ENCODE data around the gene HDAC4. TPM values are rescaled to one million over a fixed set of nuclear protein-coding genes. Genes with fewer than 3 reads are reported as not detected.
A peak's percentile ranks its signal among the peaks of the same experiment; 100 is the strongest.

HDAC4 gene
- total and polyA plus RNA-seq, 3 donors from 2014 or later: 29.0 to 67.5 (median 58.7) TPM

DNA sequence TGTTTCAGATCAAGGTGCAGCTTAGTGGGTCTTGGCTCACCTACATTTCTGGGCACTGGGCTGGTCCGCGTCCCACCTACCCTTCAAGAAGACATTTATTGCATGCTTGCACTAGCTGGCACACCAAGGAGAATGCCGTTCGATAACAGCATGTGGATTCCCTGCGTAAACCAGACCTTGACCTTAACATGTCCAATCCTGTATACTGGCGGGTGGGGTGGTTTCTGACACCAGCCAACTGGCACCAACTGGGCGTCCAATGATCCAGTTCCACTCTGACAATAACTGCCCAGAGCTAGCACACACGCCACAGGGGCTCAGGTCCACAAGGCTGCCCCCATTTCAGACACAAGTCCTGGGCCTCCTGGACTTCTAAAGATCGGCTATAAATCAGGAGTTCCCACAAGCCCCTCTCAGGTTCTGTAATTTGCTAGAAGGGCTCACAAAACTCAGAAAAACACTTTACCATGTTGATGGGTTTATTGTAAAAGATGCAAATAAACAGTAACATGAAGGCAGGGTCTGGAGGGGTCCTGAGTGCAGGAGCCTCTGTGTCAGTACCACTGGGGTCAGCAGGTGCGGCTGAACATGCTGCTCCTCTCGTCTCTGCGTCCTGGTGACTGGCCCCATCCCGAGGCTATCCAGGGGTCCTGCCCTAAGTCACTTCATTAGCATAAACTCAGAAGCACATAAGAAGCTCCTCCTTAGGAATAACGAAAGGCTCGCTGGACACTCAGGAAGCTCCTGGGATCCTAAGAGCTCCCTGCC, 161.8 kb downstream of the HDAC4 start:
- intact Hi-C loops (cut with DNase I; ENCODE audit: low total_unique reads): no loop called here
- Histone ChIP-seq H3K9me3 (no peaks in the 10 kb centered on the region), H3K27ac (peak overlapping the region; percentile 83 to 93), H3K4me1 (peaks cover 27% of the 10 kb centered on the region), H3K4me3 (no peak overlapping the region), H3K27me3 (no peaks in the 10 kb centered on the region), H3K36me3 (ENCODE audit: low read depth, missing control alignments) (no peaks in the 10 kb centered on the region)
- TF ChIP-seq POLR2A (IDR thresholded peaks at IDR 0.05): no peak
- TF ChIP-seq, protein P1, sequence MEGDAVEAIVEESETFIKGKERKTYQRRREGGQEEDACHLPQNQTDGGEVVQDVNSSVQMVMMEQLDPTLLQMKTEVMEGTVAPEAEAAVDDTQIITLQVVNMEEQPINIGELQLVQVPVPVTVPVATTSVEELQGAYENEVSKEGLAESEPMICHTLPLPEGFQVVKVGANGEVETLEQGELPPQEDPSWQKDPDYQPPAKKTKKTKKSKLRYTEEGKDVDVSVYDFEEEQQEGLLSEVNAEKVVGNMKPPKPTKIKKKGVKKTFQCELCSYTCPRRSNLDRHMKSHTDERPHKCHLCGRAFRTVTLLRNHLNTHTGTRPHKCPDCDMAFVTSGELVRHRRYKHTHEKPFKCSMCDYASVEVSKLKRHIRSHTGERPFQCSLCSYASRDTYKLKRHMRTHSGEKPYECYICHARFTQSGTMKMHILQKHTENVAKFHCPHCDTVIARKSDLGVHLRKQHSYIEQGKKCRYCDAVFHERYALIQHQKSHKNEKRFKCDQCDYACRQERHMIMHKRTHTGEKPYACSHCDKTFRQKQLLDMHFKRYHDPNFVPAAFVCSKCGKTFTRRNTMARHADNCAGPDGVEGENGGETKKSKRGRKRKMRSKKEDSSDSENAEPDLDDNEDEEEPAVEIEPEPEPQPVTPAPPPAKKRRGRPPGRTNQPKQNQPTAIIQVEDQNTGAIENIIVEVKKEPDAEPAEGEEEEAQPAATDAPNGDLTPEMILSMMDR (IDR thresholded peaks at IDR 0.05): no peak
- WGBS, 2 donors: 70 to 76% methylated on average over 11 to 15 of the region's 15 CpGs
- peak; percentile 24 for DNase-seq

DNA sequence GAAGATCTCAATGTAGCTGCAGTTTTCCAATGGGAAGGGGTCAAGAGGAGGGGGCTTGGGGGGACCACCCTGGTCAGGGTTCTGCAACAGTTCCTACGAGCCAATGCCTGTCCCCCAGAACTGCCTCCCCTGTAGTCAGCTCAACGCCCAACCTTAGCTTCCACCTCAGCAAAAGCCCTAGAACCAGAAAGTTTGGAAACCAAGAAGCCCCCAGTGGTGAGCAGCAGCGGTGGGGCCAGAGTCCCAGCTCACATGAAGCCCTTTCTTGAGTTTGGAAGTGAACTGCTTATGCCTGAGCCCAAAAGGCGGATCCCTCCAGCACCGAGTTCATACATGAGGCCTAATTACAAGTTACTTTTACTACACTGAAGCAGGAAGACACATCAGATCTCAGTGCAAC, 162.4 kb downstream of the HDAC4 start:
- no peak for TF ChIP-seq POLR2A (IDR thresholded peaks at IDR 0.05)
- TF ChIP-seq, protein P1 (IDR thresholded peaks at IDR 0.05): no peak
- Histone ChIP-seq H3K9me3 (no peaks in the 10 kb centered on the region), H3K36me3 (ENCODE audit: low read depth, missing control alignments) (no peaks in the 10 kb centered on the region), H3K27ac (peak overlapping the region in 1 of 2 donors; percentile 83), H3K27me3 (no peaks in the 10 kb centered on the region), H3K4me1 (peaks cover 27% of the 10 kb centered on the region), H3K4me3 (no peak overlapping the region)
- intact Hi-C loops (cut with DNase I; ENCODE audit: low total_unique reads): no loop called here
- 91 to 92% methylated on average over 5 of the region's 5 CpGs for WGBS, 2 donors
- peak; percentile 11 for DNase-seq

- peaks cover 27% of the 10 kb centered on the region for H3K4me1 ChIP-seq
- DNase-seq: peak; percentile 12
- WGBS, 2 donors: 82 to 90% methylated on average over 9 of the region's 9 CpGs
- H3K9me3 ChIP-seq: no peaks in the 10 kb centered on the region
- no peak overlapping the region for H3K27ac ChIP-seq
- TF ChIP-seq, protein P1 (IDR thresholded peaks at IDR 0.05): no peak
- TF ChIP-seq POLR2A (IDR thresholded peaks at IDR 0.05): no peak
- no peak overlapping the region for H3K4me3 ChIP-seq
- H3K27me3 ChIP-seq: no peaks in the 10 kb centered on the region
- intact Hi-C loops (cut with DNase I; ENCODE audit: low total_unique reads): no loop called here
- H3K36me3 ChIP-seq (ENCODE audit: low read depth, missing control alignments): no peaks in the 10 kb centered on the region
These were observed 164.0 kb downstream of the HDAC4 start for GRCh38 chr2:239236808-239237205.

DNA sequence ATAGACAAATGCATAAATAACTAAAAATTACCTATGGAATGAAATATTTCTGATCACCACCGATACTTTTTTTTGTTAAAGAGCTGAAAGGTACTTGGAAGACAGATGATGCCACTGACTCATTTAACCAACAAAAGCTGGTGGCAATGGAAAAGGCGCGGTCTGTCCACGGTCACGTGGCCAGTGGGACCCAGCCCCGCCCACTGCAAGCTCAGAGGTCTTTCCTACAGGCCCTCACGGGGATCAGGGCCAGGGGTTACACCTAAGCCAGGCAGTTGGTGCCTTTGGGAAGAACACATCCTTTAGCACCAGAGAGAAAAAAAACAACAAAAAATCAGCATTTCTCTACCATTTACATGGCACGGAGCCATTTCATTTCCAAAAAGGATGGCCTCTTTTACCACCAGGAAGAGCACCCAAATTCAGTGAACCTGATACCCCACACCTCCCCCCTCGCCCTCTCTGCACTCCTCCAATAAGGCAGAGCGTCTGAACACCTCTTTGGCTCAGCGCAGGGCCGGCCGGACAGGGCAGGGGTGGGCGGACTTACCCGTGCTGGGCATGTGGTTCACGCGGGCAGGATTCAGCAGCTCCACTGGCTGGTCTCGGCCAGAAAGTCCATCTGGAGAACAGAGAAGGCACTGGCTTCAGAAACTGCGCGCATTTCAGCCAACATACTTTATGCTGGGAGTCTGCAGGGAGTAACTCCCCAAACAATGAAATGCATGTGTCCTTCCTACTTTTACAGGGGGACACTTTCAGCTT, 164.6 kb downstream of the HDAC4 start:
- WGBS, 2 donors: 91 to 92% methylated on average over 20 of the region's 20 CpGs
- no peak overlapping the region for H3K4me3 ChIP-seq
- intact Hi-C loops (cut with DNase I; ENCODE audit: low total_unique reads): no loop called here
- no peaks in the 10 kb centered on the region for H3K36me3 ChIP-seq (ENCODE audit: low read depth, missing control alignments)
- DNase-seq: peak; percentile 13
- H3K9me3 ChIP-seq: no peaks in the 10 kb centered on the region
- TF ChIP-seq, protein P1 (IDR thresholded peaks at IDR 0.05): no peak
- no peak for TF ChIP-seq POLR2A (IDR thresholded peaks at IDR 0.05)
- no peak overlapping the region for H3K27ac ChIP-seq
- H3K27me3 ChIP-seq: no peaks in the 10 kb centered on the region
- H3K4me1 ChIP-seq: peaks cover 26% of the 10 kb centered on the region

All from testis (tissue), 3 donors.